ENCODE measurements around the gene ALLC.

The ALLC gene

DNA sequence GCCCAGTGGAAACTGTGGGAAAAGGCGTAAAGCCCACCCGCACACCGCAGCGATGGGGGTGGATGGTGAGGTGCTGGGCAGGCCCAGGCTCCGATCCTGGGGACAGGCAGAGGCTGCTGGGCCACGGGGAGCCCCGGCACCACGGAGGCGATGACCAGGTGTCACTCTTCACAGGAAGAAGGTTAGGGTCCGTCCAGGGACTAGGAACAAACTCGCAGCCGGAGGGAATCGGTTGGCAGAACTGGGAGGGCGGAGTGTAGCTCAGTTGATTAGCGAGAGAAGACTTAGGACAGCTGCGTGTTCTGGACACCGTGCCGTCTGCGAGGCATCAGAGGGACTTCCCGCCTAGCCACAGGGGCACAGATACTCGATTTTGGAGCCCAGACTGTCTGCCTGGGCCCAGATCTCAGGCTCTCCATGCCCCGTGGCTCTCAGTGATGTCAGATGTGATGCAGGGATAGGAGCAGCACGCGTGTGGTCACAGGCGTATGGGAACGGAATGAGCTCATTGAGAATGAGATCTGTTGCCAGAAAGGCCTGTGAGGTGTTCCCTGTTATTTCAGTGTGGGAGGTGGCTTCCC is 16.1 kb upstream of the ALLC start:
- DNase-seq, result no peak

GRCh38 chr2:3642521-3643215 is 15.3 kb upstream of the ALLC start:
- DNase-seq, result no peak

DNA sequence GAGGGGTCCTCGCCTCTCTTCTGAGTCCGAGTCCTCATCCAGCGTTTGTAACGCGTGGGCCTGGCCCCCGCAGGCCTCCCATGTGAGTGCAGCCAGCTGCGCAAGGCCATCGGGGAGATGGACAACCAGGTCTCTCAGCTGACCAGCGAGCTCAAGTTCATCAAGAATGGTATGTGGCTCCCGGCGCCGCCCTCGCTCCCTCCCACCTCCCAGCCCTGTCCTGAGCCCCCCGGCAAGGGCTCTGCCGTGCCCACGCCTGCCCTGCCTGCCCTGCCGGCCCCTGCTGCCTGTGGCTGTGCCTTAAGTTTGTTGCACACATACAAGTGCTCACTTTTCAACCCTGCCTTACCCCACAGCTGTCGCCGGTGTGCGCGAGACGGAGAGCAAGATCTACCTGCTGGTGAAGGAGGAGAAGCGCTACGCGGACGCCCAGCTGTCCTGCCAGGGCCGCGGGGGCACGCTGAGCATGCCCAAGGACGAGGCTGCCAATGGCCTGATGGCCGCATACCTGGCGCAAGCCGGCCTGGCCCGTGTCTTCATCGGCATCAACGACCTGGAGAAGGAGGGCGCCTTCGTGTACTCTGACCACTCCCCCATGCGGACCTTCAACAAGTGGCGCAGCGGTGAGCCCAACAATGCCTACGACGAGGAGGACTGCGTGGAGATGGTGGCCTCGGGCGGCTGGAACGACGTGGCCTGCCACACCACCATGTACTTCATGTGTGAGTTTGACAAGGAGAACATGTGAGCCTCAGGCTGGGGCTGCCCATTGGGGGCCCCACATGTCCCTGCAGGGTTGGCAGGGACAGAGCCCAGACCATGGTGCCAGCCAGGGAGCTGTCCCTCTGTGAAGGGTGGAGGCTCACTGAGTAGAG is 14.4 kb upstream of the ALLC start:
- no peak for DNase-seq

- no peak for DNase-seq
Observed at GRCh38 chr2:3644246-3644525, 13.8 kb upstream of the ALLC start.

GRCh38 chr2:3644891-3645605 is 13.0 kb upstream of the ALLC start:
- DNase-seq, result no peak

DNA sequence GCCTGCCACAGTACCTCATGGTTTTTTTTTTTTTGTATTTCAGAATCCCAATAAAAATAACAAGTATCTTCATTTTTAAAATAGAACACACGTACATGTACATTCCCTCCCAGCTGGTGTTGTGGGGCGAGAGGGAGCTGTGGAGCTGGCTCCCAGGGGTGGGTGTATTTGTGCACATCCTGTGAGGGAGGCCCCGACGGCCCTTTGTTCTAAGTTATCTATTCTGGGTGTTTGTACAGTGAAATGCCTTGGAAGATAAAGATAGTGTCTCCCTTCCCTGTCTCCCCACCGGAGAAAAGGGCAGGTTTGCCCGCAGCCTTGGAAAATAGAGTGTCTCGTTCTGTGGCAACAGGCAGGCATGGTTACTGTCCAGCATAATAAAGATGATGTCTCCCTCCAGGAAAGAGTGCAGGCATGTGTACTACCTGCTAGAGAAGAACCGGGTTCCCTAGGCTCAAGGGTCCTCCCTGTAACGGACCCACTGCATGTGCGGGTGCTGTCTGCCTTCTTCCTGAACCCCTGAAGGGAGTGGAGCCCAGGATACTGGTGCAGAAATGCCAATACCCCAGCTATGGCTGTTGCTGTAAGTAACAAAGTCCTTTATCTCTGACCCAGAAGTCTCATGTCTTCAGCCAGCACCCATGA is 12.1 kb upstream of the ALLC start:
- no peak for DNase-seq

- DNase-seq, result no peak
Observed at GRCh38 chr2:3646446-3646845, 11.6 kb upstream of the ALLC start.

GRCh38 chr2:3647246-3647645 is 10.8 kb upstream of the ALLC start:
- no peak for DNase-seq

DNA sequence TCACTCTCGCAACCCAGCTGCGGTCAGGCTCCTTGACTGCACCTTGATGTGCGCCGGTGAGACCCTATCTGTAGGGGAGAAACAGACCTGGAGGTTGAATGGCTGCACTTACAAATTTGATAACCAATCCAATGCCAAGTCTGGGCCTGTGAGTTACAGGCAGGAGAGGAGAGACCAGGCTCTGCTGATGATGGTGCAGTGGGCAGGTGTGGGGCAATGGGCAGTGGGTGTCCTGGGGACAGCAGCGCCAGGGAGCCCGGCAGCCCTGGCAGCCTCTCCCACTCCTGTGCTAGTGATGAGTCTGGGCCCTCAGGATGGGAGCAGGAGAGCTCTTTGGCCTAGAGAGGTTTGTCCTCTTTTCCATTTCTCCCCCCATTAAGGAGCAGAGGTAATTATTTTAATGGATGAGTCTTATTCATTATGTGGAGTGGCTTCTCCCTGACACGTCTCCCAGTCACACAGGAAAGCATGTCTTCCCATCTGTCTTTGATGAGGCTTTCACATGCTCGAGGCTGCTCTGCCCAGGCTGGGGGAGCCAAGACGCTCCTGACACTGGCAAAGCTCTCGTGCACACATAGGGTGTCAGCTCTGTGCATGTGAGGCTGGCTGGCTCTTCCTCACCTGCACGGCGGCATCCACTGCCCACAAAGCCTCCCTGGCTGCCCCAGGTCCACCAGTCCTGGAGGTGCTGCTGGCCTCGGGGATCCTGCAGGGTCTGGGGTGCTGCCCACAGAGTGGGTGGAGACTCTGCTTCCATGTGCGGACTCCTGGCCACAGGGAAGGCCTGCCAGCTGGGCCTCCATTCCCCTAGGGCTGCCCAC is 10.0 kb upstream of the ALLC start:
- DNase-seq, result no peak

GRCh38 chr2:3648652-3649177 is 9.3 kb upstream of the ALLC start:
- no peak for DNase-seq

DNA sequence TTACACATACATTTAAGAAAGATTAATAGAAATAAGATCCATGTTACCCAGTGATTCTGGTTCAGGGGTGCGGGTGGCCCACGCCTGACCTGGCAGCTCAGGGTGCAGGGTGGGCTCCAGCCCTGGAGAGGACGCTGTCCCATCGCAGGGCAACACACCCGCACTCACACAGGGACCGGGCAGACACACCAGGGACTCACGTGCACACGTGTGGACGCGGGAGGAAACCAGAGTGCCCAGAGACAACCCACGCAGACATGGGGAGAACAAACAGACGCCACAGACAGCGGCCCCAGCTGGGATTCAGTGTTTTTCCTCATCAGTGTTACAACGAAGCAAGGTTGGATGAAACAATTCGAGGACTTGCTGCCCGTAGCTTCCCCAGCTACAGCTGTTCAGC is 8.4 kb upstream of the ALLC start:
- no peak for DNase-seq

GRCh38 chr2:3650140-3650920 is 7.7 kb upstream of the ALLC start:
- DNase-seq, result no peak

- no peak for DNase-seq
Observed at GRCh38 chr2:3651691-3652648, 6.0 kb upstream of the ALLC start.

DNA sequence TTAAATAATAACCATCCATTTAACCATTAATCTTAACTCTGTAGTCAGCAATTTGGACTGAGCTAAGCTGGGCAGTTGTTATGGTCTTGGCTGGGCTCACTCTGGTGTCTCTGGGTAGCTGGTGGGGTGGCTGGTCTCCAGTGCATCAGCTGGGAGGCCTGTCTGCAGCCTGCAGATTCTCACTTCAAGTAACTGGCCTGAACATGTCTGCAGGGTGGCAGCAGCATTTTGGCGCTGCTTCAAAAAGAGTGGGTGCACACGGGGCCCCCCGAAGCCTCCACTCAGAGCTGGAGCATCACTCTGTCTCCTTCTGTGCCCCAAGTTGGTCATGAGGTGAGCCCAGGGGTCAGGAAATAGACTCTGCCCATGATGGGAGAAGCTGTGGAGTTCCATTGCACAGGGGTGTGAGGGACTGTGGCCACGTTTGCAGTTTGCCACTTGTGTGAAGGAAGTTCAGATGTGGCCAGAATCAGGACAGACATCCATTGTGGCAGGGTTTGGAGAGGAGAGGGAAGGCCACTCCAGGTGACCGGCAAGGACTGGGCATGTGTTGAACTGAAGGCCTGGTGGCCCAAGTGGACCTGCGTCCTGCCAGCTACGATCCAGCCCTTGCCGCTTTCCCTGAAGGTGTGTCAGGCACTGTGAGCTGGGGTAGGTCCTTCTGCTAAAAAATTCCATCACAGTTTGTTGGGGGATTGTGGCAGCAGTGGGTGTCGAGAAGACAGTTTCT is 4.9 kb upstream of the ALLC start:
- DNase-seq, result no peak

DNA sequence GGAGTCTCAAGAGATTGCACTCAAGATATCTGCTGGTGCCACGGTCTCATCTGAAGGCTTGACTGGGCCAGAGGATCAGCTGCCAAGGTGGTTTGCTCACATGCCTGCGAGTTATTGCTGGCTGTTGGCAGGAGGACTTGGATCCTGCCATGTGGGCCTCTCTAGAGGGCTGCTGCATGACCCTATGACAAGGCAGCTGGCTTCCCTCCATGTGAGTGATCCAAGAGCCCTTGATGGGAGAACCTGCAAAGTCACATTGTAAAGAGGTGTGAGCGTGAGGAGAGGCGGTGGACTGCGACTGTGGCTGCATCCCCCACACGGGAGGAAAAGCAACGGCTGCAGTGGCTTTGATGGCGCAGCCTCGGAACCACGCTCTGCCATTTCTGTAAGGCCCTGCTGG is 4.0 kb upstream of the ALLC start:
- no peak for DNase-seq

- no peak for DNase-seq
Observed at GRCh38 chr2:3654531-3655225, 3.3 kb upstream of the ALLC start.

GRCh38 chr2:3655871-3656761 is 1.9 kb upstream of the ALLC start:
- DNase-seq, result no peak
